Urinary bladder (tissue), 4 donors: ENCODE measurements around the gene ATP6V0E2. TPM values are rescaled to one million over a fixed set of nuclear protein-coding genes. Genes with fewer than 3 reads are reported as not detected.

Source experiments
- DNase-seq: peaks from one replicate; pipeline ENCODE4 v3.0.0-alpha.2; 2015; ENCODE audit errors: extremely low spot score
- H3K27ac ChIP-seq: one replicate; pipeline ENCODE4 v1.5.1; 2013; ENCODE audit warnings: low read depth, mild to moderate bottlenecking, moderate library complexity
- H3K36me3 ChIP-seq: one replicate; pipeline ENCODE4 v1.6.1; 2013; ENCODE audit warnings: mild to moderate bottlenecking, moderate library complexity; ENCODE audit not compliant: insufficient read depth
- H3K4me1 ChIP-seq: one replicate; pipeline ENCODE4 v1.6.1; 2013; ENCODE audit warnings: mild to moderate bottlenecking, moderate library complexity; ENCODE audit not compliant: insufficient read depth
- H3K4me3 ChIP-seq: one replicate; pipeline ENCODE4 v1.5.1; 2013; ENCODE audit warnings: low read depth, low read length
- WGBS: extraction: QIAGEN DNeasy Blood & Tissue Kit; methylation state at CpG from one replicate; pipeline ENCODE4 v1.1.7; 2013; 5-methylcytosine and 5-hydroxymethylcytosine counted together
- polyA plus RNA-seq: library from polyadenylated mRNA; stranded (reverse); fragments of 200-250 nt; gene quantifications from one replicate; pipeline ENCODE4 v1.2.3, GENCODE V29; 2013
- total RNA-seq: library from RNA; depleted of rRNA; stranded (reverse); fragments of >200 nt; gene quantifications from one replicate; pipeline ENCODE4 v1.2.3, GENCODE V29; 2014
- donor health status: healthy with polysubstance abuse.
- donor health status: healthy.

Gene ATP6V0E2
- total and polyA plus RNA-seq, 2 donors, result 8.2 to 34.3 TPM

- Histone ChIP-seq H3K4me3 (no peak overlapping the region), H3K4me1 (no peaks in the 10 kb centered on the region), H3K36me3 (no peaks in the 10 kb centered on the region), H3K27ac (no peak overlapping the region)
- DNase-seq, result no peak
- WGBS, result 69% methylated on average over 13 of the region's 13 CpGs
These were observed 41.3 kb upstream of the ATP6V0E2 start for GRCh38 chr7:149832332-149833041.

- Histone ChIP-seq H3K27ac (no peak overlapping the region), H3K4me1 (no peaks in the 10 kb centered on the region), H3K36me3 (no peaks in the 10 kb centered on the region), H3K4me3 (no peak overlapping the region)
- DNase-seq, result no peak
- 79% methylated on average over 12 of the region's 12 CpGs for WGBS
These were observed 40.2 kb upstream of the ATP6V0E2 start for GRCh38 chr7:149833495-149834130.

GRCh38 chr7:149834601-149835000, 39.2 kb upstream of the ATP6V0E2 start:
- WGBS, result 89% methylated on average over 8 of the region's 8 CpGs
- no peak for DNase-seq
- no peak overlapping the region for H3K4me3 ChIP-seq
- no peak overlapping the region for H3K27ac ChIP-seq
- no peaks in the 10 kb centered on the region for H3K36me3 ChIP-seq
- H3K4me1 ChIP-seq, result no peaks in the 10 kb centered on the region

GRCh38 chr7:149836434-149836833, 37.3 kb upstream of the ATP6V0E2 start:
- 36% methylated on average over 1 of the region's 1 CpG for WGBS
- Histone ChIP-seq H3K4me3 (no peak overlapping the region), H3K36me3 (no peaks in the 10 kb centered on the region), H3K27ac (no peak overlapping the region), H3K4me1 (no peaks in the 10 kb centered on the region)
- DNase-seq, result no peak

- Histone ChIP-seq H3K27ac (no peak overlapping the region), H3K4me3 (no peak overlapping the region), H3K36me3 (no peaks in the 10 kb centered on the region), H3K4me1 (no peaks in the 10 kb centered on the region)
- no peak for DNase-seq
- 33% methylated on average over 17 of the region's 17 CpGs for WGBS
These were observed 36.1 kb upstream of the ATP6V0E2 start for GRCh38 chr7:149837564-149838223.

GRCh38 chr7:149838224-149838991, 35.4 kb upstream of the ATP6V0E2 start, which contains the start of gene ZNF862:
TSS of gene ZNF862 (plus strand) at chr7:149838375. CDS start at chr7:149838612, 237 bp downstream.
- WGBS, result under 1% methylated on average over 84 of the region's 86 CpGs
- Histone ChIP-seq H3K36me3 (no peaks in the 10 kb centered on the region), H3K4me1 (no peaks in the 10 kb centered on the region), H3K4me3 (peak within 1 kb of the TSS; percentile 78), H3K27ac (peak within 1 kb of the TSS; percentile 73)
- DNase-seq, result peak; percentile 93

- DNase-seq, result no peak
- H3K27ac ChIP-seq, result no peak overlapping the region
These were observed 34.8 kb upstream of the ATP6V0E2 start for GRCh38 chr7:149838992-149839408.

GRCh38 chr7:149839933-149840332, 33.8 kb upstream of the ATP6V0E2 start:
- Histone ChIP-seq H3K27ac (no peak overlapping the region), H3K4me1 (no peaks in the 10 kb centered on the region), H3K4me3 (no peak overlapping the region), H3K36me3 (no peaks in the 10 kb centered on the region)
- no peak for DNase-seq
- 96% methylated on average over 5 of the region's 5 CpGs for WGBS

More at GRCh38 chr7:149838992-149839408, 34.8 kb upstream of the ATP6V0E2 start:
- Histone ChIP-seq H3K36me3 (no peaks in the 10 kb centered on the region), H3K4me1 (no peaks in the 10 kb centered on the region), H3K4me3 (peak overlapping the region; percentile 78)
- 13% methylated on average over 6 of the region's 6 CpGs for WGBS

GRCh38 chr7:149843566-149843965, 30.2 kb upstream of the ATP6V0E2 start:
- Histone ChIP-seq H3K4me1 (peaks cover 2% of the 10 kb centered on the region), H3K27ac (no peak overlapping the region), H3K4me3 (no peak overlapping the region), H3K36me3 (no peaks in the 10 kb centered on the region)
- 92% methylated on average over 9 of the region's 9 CpGs for WGBS
- DNase-seq, result no peak

GRCh38 chr7:149844445-149844844, 29.3 kb upstream of the ATP6V0E2 start:
- 66% methylated on average over 6 of the region's 6 CpGs for WGBS
- no peak for DNase-seq
- no peak overlapping the region for H3K27ac ChIP-seq
- H3K4me3 ChIP-seq, result no peak overlapping the region
- H3K4me1 ChIP-seq, result peaks cover 2% of the 10 kb centered on the region
- no peaks in the 10 kb centered on the region for H3K36me3 ChIP-seq

GRCh38 chr7:149845257-149845980, 28.4 kb upstream of the ATP6V0E2 start:
- no peak overlapping the region for H3K27ac ChIP-seq
- DNase-seq, result no peak
- 58% methylated on average over 5 of the region's 5 CpGs for WGBS
- H3K4me3 ChIP-seq, result no peak overlapping the region
- H3K4me1 ChIP-seq, result peaks cover 2% of the 10 kb centered on the region
- H3K36me3 ChIP-seq, result no peaks in the 10 kb centered on the region

- 87% methylated on average over 9 of the region's 9 CpGs for WGBS
- H3K27ac ChIP-seq, result no peak overlapping the region
- no peak for DNase-seq
- peaks cover 2% of the 10 kb centered on the region for H3K4me1 ChIP-seq
- no peak overlapping the region for H3K4me3 ChIP-seq
- H3K36me3 ChIP-seq, result no peaks in the 10 kb centered on the region
These were observed 27.7 kb upstream of the ATP6V0E2 start for GRCh38 chr7:149846021-149846420.
